Measurements from ENCODE around the gene MATK. TPM values are rescaled to one million over a fixed set of nuclear protein-coding genes. Genes with fewer than 3 reads are reported as not detected.

Gene MATK
- total and polyA plus RNA-seq, 2 donors (not counting 1 experiment from before 2014, with no cell fraction given): 1.3 to 8.2 TPM

- peaks cover 0 to 16% of the 10 kb centered on the region in 2 experiments for H3K36me3 ChIP-seq (replicated peaks in 1 of 2; ENCODE audit: control extremely low read depth in 1 of 2, control insufficient read depth in 1 of 2, extremely low read depth in 1 of 2, insufficient read depth in 2 of 2, low read length in 1 of 2)
- ChIA-PET CTCF (interaction anchor here (1.0 kb wide), 1 partner anchor 9 kb away, joined by 3 read pairs; the partner anchor contains the start of gene MRPL54), POLR2A (no interaction called here)
- H3K79me2 ChIP-seq (ENCODE audit: control insufficient read depth, insufficient read depth, low read length): peaks cover under 1% of the 10 kb centered on the region
- no peak within 1 kb of the TSS for H3K4me3 ChIP-seq (ENCODE audit: control extremely low read depth in 1 of 5, extremely low read depth in 1 of 5, insufficient read depth in 1 of 5, low read depth in 2 of 5, low read length in 4 of 5)
- intact Hi-C loops (cut with micrococcal nuclease): no loop called here
- Mint-ChIP-seq H3K27me3 (no peaks in the 10 kb centered on the region), H3K4me3 (no peak within 1 kb of the TSS), H3K4me1 (no peaks in the 10 kb centered on the region), H3K9me3 (ENCODE audit: insufficient read depth) (no peaks in the 10 kb centered on the region), H3K27ac (no peak within 1 kb of the TSS)
- TF ChIP-seq CTCF (IDR thresholded peaks at IDR 0.05): no peak
- no peak for TF ChIP-seq EZH2 (IDR thresholded peaks at IDR 0.05; ENCODE audit: borderline replicate concordance, insufficient read depth, low read depth, low read length, poor library complexity, severe bottlenecking)
- H4K20me1 ChIP-seq (ENCODE audit: control insufficient read depth, insufficient read depth, low read length, poor library complexity, severe bottlenecking): peaks cover 26% of the 10 kb centered on the region
- DNase-seq: no peak
- H3K4me2 ChIP-seq (replicated peaks; ENCODE audit: low read depth, low read length, poor library complexity, severe bottlenecking): no peak within 1 kb of the TSS
- no peaks in the 10 kb centered on the region for H3K4me1 ChIP-seq (ENCODE audit: control insufficient read depth in 2 of 2, insufficient read depth in 2 of 2, low read length in 2 of 2)
- no peak within 1 kb of the TSS for H2AFZ ChIP-seq (ENCODE audit: insufficient read depth, low read depth, low read length, poor library complexity, severe bottlenecking)
- 85% methylated on average over 15 of the region's 23 CpGs for WGBS (ENCODE audit: insufficient coverage)
- no peak within 1 kb of the TSS for H3K27ac ChIP-seq (ENCODE audit: low read length in 2 of 2)
- no peak for ATAC-seq (ENCODE audit: low read depth)
- H3K9me3 ChIP-seq (ENCODE audit: control extremely low read depth in 1 of 3, control insufficient read depth in 2 of 3, insufficient read depth in 1 of 3, low read length in 2 of 3): no peaks in the 10 kb centered on the region
- H3K27me3 ChIP-seq (replicated peaks in 1 of 4; ENCODE audit: control extremely low read depth in 1 of 4, control insufficient read depth in 3 of 4, insufficient read depth in 4 of 4, low read length in 3 of 4): no peaks in the 10 kb centered on the region
- no peak within 1 kb of the TSS for H3K9ac ChIP-seq (ENCODE audit: low read length)
Observed at GRCh38 chr19:3771906-3772455, 14.2 kb downstream of the MATK start, which contains the start of gene RAX2. Gene RAX2, minus strand, starts transcription at chr19:3772228. Its CDS starts 486 bp downstream, at chr19:3771742.

Measured in B cell (primary cell).